Measurements from ENCODE around the gene FUT7. TPM values are rescaled to one million over a fixed set of nuclear protein-coding genes. Genes with fewer than 3 reads are reported as not detected.

Gene FUT7
- total and polyA plus RNA-seq, 9 of the 15 experiments (the other 6 are each of a cell fraction or from before 2014, with no cell fraction given), result not detected

GRCh38 chr9:136991993-136992818, 39.7 kb downstream of the FUT7 start, which contains the start of gene PAXX (continued):
- TF ChIP-seq GTF3C2 (IDR thresholded peaks at IDR 0.05; ENCODE audit: borderline replicate concordance, extremely low read depth, insufficient read length) (no peak), NCOA1 (IDR thresholded peaks at IDR 0.05; ENCODE audit: low read depth) (no peak), MLLT1 (IDR thresholded peaks at IDR 0.05) (no peak), CAMTA2 (CRISPR knock-in tag; conservative IDR thresholded peaks at IDR 0.05) (no peak), ZBTB7A (IDR thresholded peaks at IDR 0.05; ENCODE audit: borderline replicate concordance, control insufficient read depth, low read depth, low read length) (peak; percentile 77), MXI1 (IDR thresholded peaks at IDR 0.05; ENCODE audit: low read depth, low read length) (peak; percentile 81; the same call in 1 of the 2 replicates), DACH1 (IDR thresholded peaks at IDR 0.05; ENCODE audit: partially characterized antibody) (no peak), E2F1 (CRISPR knock-in tag; IDR thresholded peaks at IDR 0.05) (peak; percentile 86; the same call in 1 of the 2 replicates), PHTF2 (CRISPR knock-in tag; IDR thresholded peaks at IDR 0.05) (no peak), SRSF9 (IDR thresholded peaks at IDR 0.05; ENCODE audit: borderline replicate concordance, low read depth, low read length) (no peak), ZNF134 (CRISPR knock-in tag; conservative IDR thresholded peaks at IDR 0.05) (no peak), ZNF740 (CRISPR knock-in tag; IDR thresholded peaks at IDR 0.05) (no peak), ZNF740 (tag; IDR thresholded peaks at IDR 0.05) (no peak; a peak in 1 of 4 replicates), KDM2B (CRISPR knock-in tag; IDR thresholded peaks at IDR 0.05) (no peak), SREBF1 (IDR thresholded peaks at IDR 0.05; ENCODE audit: borderline replicate concordance, low read depth, low read length) (no peak), CBFA2T2 (conservative IDR thresholded peaks at IDR 0.05) (no peak)
